Astrocyte (in vitro differentiated cells and primary cell): ENCODE results near the gene SLC4A8. TPM values are rescaled to one million over a fixed set of nuclear protein-coding genes. Genes with fewer than 3 reads are reported as not detected.

Experiments
- DNase-seq: peaks from one replicate; pipeline ENCODE4 v3.0.0-alpha.2; 2010; ENCODE audit warnings: low read depth
- FAIRE-seq: peaks from 2 replicates; lab custom pipeline; 2011; peaks lifted over from hg19 to GRCh38; lab: Jason Lieb, UNC
- H2AFZ ChIP-seq: 2 replicates; pipeline ENCODE4 v1.6.0; 2012; ENCODE audit warnings: low read depth, low read length, inconsistent platforms
- H3K27ac ChIP-seq: 2 replicates; pipeline ENCODE4 v1.5.1; 2011; ENCODE audit warnings: low read depth, low read length, inconsistent platforms
- H3K27me3 ChIP-seq: 2 replicates; pipeline ENCODE4 v1.6.0; 2011; ENCODE audit warnings: low read length, inconsistent platforms; ENCODE audit not compliant: insufficient read depth
- H3K36me3 ChIP-seq: 2 replicates; pipeline ENCODE4 v1.5.1; 2011; ENCODE audit warnings: low read length, inconsistent platforms; ENCODE audit not compliant: insufficient read depth
- H3K4me1 ChIP-seq: 2 replicates; pipeline ENCODE4 v1.5.1; 2011; ENCODE audit warnings: low read length, inconsistent platforms; ENCODE audit not compliant: insufficient read depth
- H3K4me2 ChIP-seq: 2 replicates; pipeline ENCODE4 v1.6.0; 2012; ENCODE audit warnings: low read length, inconsistent platforms
- H3K4me3 ChIP-seq: 2 replicates; pipeline ENCODE4 v1.5.1; 2011; ENCODE audit warnings: low read depth, mild to moderate bottlenecking, low read length, inconsistent platforms; ENCODE audit not compliant: insufficient read depth
- H3K79me2 ChIP-seq: 2 replicates; pipeline ENCODE4 v1.6.0; 2012; ENCODE audit warnings: mild to moderate bottlenecking, low read length, inconsistent platforms; ENCODE audit not compliant: insufficient read depth
- H3K9ac ChIP-seq: 2 replicates; pipeline ENCODE4 v1.6.0; 2012; ENCODE audit warnings: mild to moderate bottlenecking, low read length, inconsistent platforms
- H3K9me3 ChIP-seq: 2 replicates; pipeline ENCODE4 v1.5.1; 2012; ENCODE audit warnings: low read depth, mild to moderate bottlenecking, low read length, inconsistent platforms; ENCODE audit not compliant: insufficient read depth
- H4K20me1 ChIP-seq: 2 replicates; pipeline ENCODE4 v1.6.0; 2012; ENCODE audit warnings: low read length, inconsistent platforms; ENCODE audit not compliant: insufficient read depth
- H3K27ac Mint-ChIP-seq: one replicate; pipeline ENCODE4 v1.8.0; 2021; ENCODE audit warnings: mild to moderate bottlenecking, mixed read lengths; ENCODE audit not compliant: unreplicated experiment
- H3K27me3 Mint-ChIP-seq: one replicate; pipeline ENCODE4 v1.8.0; 2021; ENCODE audit warnings: low read depth, mixed read lengths; ENCODE audit not compliant: unreplicated experiment
- H3K36me3 Mint-ChIP-seq: one replicate; pipeline ENCODE4 v1.8.0; 2021; ENCODE audit warnings: low read depth, mixed read lengths; ENCODE audit not compliant: unreplicated experiment
- H3K4me1 Mint-ChIP-seq: one replicate; pipeline ENCODE4 v1.8.0; 2021; ENCODE audit warnings: low read depth, mixed read lengths; ENCODE audit not compliant: unreplicated experiment
- H3K4me3 Mint-ChIP-seq: one replicate; pipeline ENCODE4 v1.8.0; 2021; ENCODE audit warnings: mild to moderate bottlenecking, moderate library complexity, mixed read lengths; ENCODE audit not compliant: unreplicated experiment
- H3K9me3 Mint-ChIP-seq: one replicate; pipeline ENCODE4 v1.8.0; 2021; ENCODE audit warnings: mild to moderate bottlenecking, mixed read lengths; ENCODE audit not compliant: unreplicated experiment
- CTCF ChIP-seq: IDR thresholded peaks from 2 replicates; pipeline ENCODE4 v1.5.1; 2011; ENCODE audit warnings: low read depth, mild to moderate bottlenecking, inconsistent platforms, low read length, moderate library complexity; ENCODE audit not compliant: insufficient read depth
- EZH2 ChIP-seq: IDR thresholded peaks from 2 replicates; pipeline ENCODE4 v1.6.1; 2012; ENCODE audit warnings: mild to moderate bottlenecking, low read length, inconsistent platforms; ENCODE audit not compliant: insufficient read depth
- total RNA-seq: library from RNA; stranded (reverse); gene quantifications from 2 replicates; pipeline ENCODE4 v1.2.1, GENCODE V29; 2021

Gene SLC4A8
- total RNA-seq, 1 donor from 2014 or later, result 5.1 TPM

GRCh38 chr12:51520576-51521325 lies 96.1 kb downstream of the SLC4A8 start:
- Histone ChIP-seq H3K4me1 (no peaks in the 10 kb centered on the region), H3K36me3 (no peaks in the 10 kb centered on the region), H3K9me3 (no peaks in the 10 kb centered on the region), H2AFZ (no peak overlapping the region), H3K27ac (no peak overlapping the region), H3K27me3 (no peaks in the 10 kb centered on the region), H3K4me3 (no peak overlapping the region), H3K79me2 (no peaks in the 10 kb centered on the region), H3K9ac (no peak overlapping the region), H4K20me1 (no peaks in the 10 kb centered on the region), H3K4me2 (no peak overlapping the region)
- H3K4me1 Mint-ChIP-seq, result peaks cover 7% of the 10 kb centered on the region
- H3K4me3 Mint-ChIP-seq, result no peak overlapping the region
- peaks cover 4% of the 10 kb centered on the region for H3K36me3 Mint-ChIP-seq
- peaks cover 7% of the 10 kb centered on the region for H3K9me3 Mint-ChIP-seq
- H3K27me3 Mint-ChIP-seq, result peaks cover 32% of the 10 kb centered on the region
- DNase-seq, result no peak
- no peak overlapping the region for H3K27ac Mint-ChIP-seq
- no peak for FAIRE-seq
- no peak for TF ChIP-seq EZH2
- no peak for TF ChIP-seq CTCF

GRCh38 chr12:51521554-51522276 lies 97.1 kb downstream of the SLC4A8 start:
- H3K4me1 ChIP-seq, result no peaks in the 10 kb centered on the region
- no peak overlapping the region for H3K9ac ChIP-seq
- H3K27ac ChIP-seq, result no peak overlapping the region
- FAIRE-seq, result no peak
- H3K9me3 Mint-ChIP-seq, result peaks cover 7% of the 10 kb centered on the region
- no peak overlapping the region for H3K27ac Mint-ChIP-seq
- no peaks in the 10 kb centered on the region for H3K79me2 ChIP-seq
- peaks cover 7% of the 10 kb centered on the region for H3K4me1 Mint-ChIP-seq
- H3K36me3 ChIP-seq, result no peaks in the 10 kb centered on the region
- TF ChIP-seq CTCF (peak; percentile 26), EZH2 (no peak)
- peaks cover 4% of the 10 kb centered on the region for H3K36me3 Mint-ChIP-seq
- peak; percentile 18 for DNase-seq
- H3K9me3 ChIP-seq, result no peaks in the 10 kb centered on the region
- no peak overlapping the region for H3K4me3 ChIP-seq
- peak overlapping the region; percentile 34 for H2AFZ ChIP-seq
- H3K4me2 ChIP-seq, result no peak overlapping the region
- no peaks in the 10 kb centered on the region for H4K20me1 ChIP-seq
- H3K27me3 ChIP-seq, result no peaks in the 10 kb centered on the region
- peaks cover 28% of the 10 kb centered on the region for H3K27me3 Mint-ChIP-seq
- H3K4me3 Mint-ChIP-seq, result no peak overlapping the region

- peaks cover 25% of the 10 kb centered on the region for H3K27me3 Mint-ChIP-seq
- no peaks in the 10 kb centered on the region for H3K4me1 ChIP-seq
- no peak for FAIRE-seq
These were observed 98.1 kb downstream of the SLC4A8 start for GRCh38 chr12:51522696-51523095.

More at GRCh38 chr12:51522696-51523095, 98.1 kb downstream of the SLC4A8 start:
- H3K9me3 Mint-ChIP-seq, result peaks cover 7% of the 10 kb centered on the region
- no peaks in the 10 kb centered on the region for H3K9me3 ChIP-seq
- H3K4me2 ChIP-seq, result no peak overlapping the region
- no peaks in the 10 kb centered on the region for H3K79me2 ChIP-seq
- TF ChIP-seq EZH2, result no peak
- no peak for TF ChIP-seq CTCF
- H4K20me1 ChIP-seq, result no peaks in the 10 kb centered on the region
- H2AFZ ChIP-seq, result no peak overlapping the region
- H3K36me3 Mint-ChIP-seq, result peaks cover 4% of the 10 kb centered on the region
- no peaks in the 10 kb centered on the region for H3K27me3 ChIP-seq
- no peak overlapping the region for H3K27ac ChIP-seq
- no peaks in the 10 kb centered on the region for H3K36me3 ChIP-seq
- no peak overlapping the region for H3K27ac Mint-ChIP-seq
- H3K4me3 Mint-ChIP-seq, result no peak overlapping the region
- DNase-seq, result no peak
- H3K9ac ChIP-seq, result no peak overlapping the region
- peaks cover 7% of the 10 kb centered on the region for H3K4me1 Mint-ChIP-seq
- H3K4me3 ChIP-seq, result no peak overlapping the region
